Measurements from ENCODE around the gene ACSL3. TPM values are rescaled to one million over a fixed set of nuclear protein-coding genes. Genes with fewer than 3 reads are reported as not detected.

The ACSL3 gene
- total and polyA plus RNA-seq, 4 donors: 22.2 to 154 (median 59.2) TPM

GRCh38 chr2:222879604-222879933 lies 18.7 kb downstream of the ACSL3 start:
- no peak for ATAC-seq (ENCODE audit: insufficient read depth, low FRiP score)
- no peak overlapping the region for H3K27ac ChIP-seq (ENCODE audit: low read depth in 1 of 2, low read length in 1 of 2)
- peaks cover 8 to 27% (median 8%) of the 10 kb centered on the region in 5 donors for H3K4me1 ChIP-seq (ENCODE audit: control insufficient read depth in 5 of 5, insufficient read depth in 5 of 5, low read length in 5 of 5)
- H3K27me3 ChIP-seq (ENCODE audit: control insufficient read depth in 3 of 3, insufficient read depth in 3 of 3, low read length in 2 of 3): no peaks in the 10 kb centered on the region
- peak overlapping the region in 1 of 2 donors; percentile 23 for H3K9ac ChIP-seq (ENCODE audit: insufficient read depth in 1 of 2, low read length in 2 of 2)
- H3K9me3 ChIP-seq (ENCODE audit: control insufficient read depth in 4 of 4, insufficient read depth in 3 of 4, low read length in 3 of 4): no peaks in the 10 kb centered on the region
- H3K4me3 ChIP-seq: no peak overlapping the region
- WGBS, 2 donors: 90 to 95% methylated on average over 3 of the region's 3 CpGs
- TF ChIP-seq CTCF (IDR thresholded peaks at IDR 0.05; ENCODE audit: control extremely low read depth, extremely low read depth): no peak
- peaks cover 0 to 2% (median 0%) of the 10 kb centered on the region in 4 donors for H3K36me3 ChIP-seq (ENCODE audit: control insufficient read depth in 4 of 4, insufficient read depth in 4 of 4, low read length in 4 of 4)
- no peak for DNase-seq

- DNase-seq (no peak), ATAC-seq (ENCODE audit: insufficient read depth, low FRiP score) (no peak)
- Histone ChIP-seq H3K9me3 (ENCODE audit: control insufficient read depth in 4 of 4, insufficient read depth in 3 of 4, low read length in 3 of 4) (no peaks in the 10 kb centered on the region), H3K4me1 (ENCODE audit: control insufficient read depth in 5 of 5, insufficient read depth in 5 of 5, low read length in 5 of 5) (peaks cover 8 to 43% (median 13%) of the 10 kb centered on the region in 5 donors), H3K4me3 (no peak overlapping the region), H3K36me3 (ENCODE audit: control insufficient read depth in 4 of 4, insufficient read depth in 4 of 4, low read length in 4 of 4) (peaks cover 0 to 2% (median 0%) of the 10 kb centered on the region in 4 donors), H3K27ac (ENCODE audit: low read depth in 1 of 2, low read length in 1 of 2) (no peak overlapping the region), H3K27me3 (ENCODE audit: control insufficient read depth in 3 of 3, insufficient read depth in 3 of 3, low read length in 2 of 3) (no peaks in the 10 kb centered on the region), H3K9ac (ENCODE audit: insufficient read depth in 1 of 2, low read length in 2 of 2) (no peak overlapping the region)
- TF ChIP-seq CTCF (IDR thresholded peaks at IDR 0.05; ENCODE audit: control extremely low read depth, extremely low read depth): no peak
- WGBS, 2 donors: 90 to 94% methylated on average over 5 to 6 of the region's 6 CpGs
These were observed 21.7 kb downstream of the ACSL3 start for GRCh38 chr2:222882484-222882928.

GRCh38 chr2:222883420-222883819 lies 22.6 kb downstream of the ACSL3 start:
- Histone ChIP-seq H3K27me3 (ENCODE audit: control insufficient read depth in 3 of 3, insufficient read depth in 3 of 3, low read length in 2 of 3) (no peaks in the 10 kb centered on the region), H3K36me3 (ENCODE audit: control insufficient read depth in 4 of 4, insufficient read depth in 4 of 4, low read length in 4 of 4) (peaks cover 0 to 2% (median 0%) of the 10 kb centered on the region in 4 donors)
- ATAC-seq (ENCODE audit: insufficient read depth, low FRiP score): no peak

More at GRCh38 chr2:222883420-222883819, 22.6 kb downstream of the ACSL3 start:
- TF ChIP-seq CTCF (IDR thresholded peaks at IDR 0.05; ENCODE audit: control extremely low read depth, extremely low read depth): no peak
- H3K9ac ChIP-seq (ENCODE audit: insufficient read depth in 1 of 2, low read length in 2 of 2): no peak overlapping the region
- H3K4me3 ChIP-seq: no peak overlapping the region
- whole genome bisulfite sequencing, 2 donors: 89 to 92% methylated on average over 3 of the region's 3 CpGs
- no peak for DNase-seq
- no peak overlapping the region for H3K27ac ChIP-seq (ENCODE audit: low read depth in 1 of 2, low read length in 1 of 2)
- H3K4me1 ChIP-seq (ENCODE audit: control insufficient read depth in 5 of 5, insufficient read depth in 5 of 5, low read length in 5 of 5): peaks cover 8 to 39% (median 13%) of the 10 kb centered on the region in 5 donors
- no peaks in the 10 kb centered on the region for H3K9me3 ChIP-seq (ENCODE audit: control insufficient read depth in 4 of 4, insufficient read depth in 3 of 4, low read length in 3 of 4)

Data from lung (tissue), 12 donors.